Keratinocyte (primary cell): Measurements from ENCODE around the gene CTTNBP2. TPM values are rescaled to one million over a fixed set of nuclear protein-coding genes. Genes with fewer than 3 reads are reported as not detected.

Experiments used
- DNase-seq: peaks from one replicate; pipeline ENCODE4 v3.0.0-alpha.2; 2011; ENCODE audit warnings: low read depth, missing footprints, low spot score
- FAIRE-seq: peaks from 2 replicates; lab custom pipeline; 2011; peaks lifted over from hg19 to GRCh38; lab: Jason Lieb, UNC
- H2AFZ ChIP-seq: 2 replicates; pipeline ENCODE4 v1.6.0; 2012; ENCODE audit warnings: low read length, control low read depth, inconsistent platforms; ENCODE audit not compliant: control insufficient read depth
- H3K27ac ChIP-seq: 2 replicates; pipeline ENCODE4 v1.5.1; 2011; ENCODE audit warnings: low read length; ENCODE audit not compliant: control insufficient read depth, insufficient read depth
- H3K27me3 ChIP-seq: 3 replicates; pipeline ENCODE4 v1.6.0; 2011; ENCODE audit warnings: low read length; ENCODE audit not compliant: control insufficient read depth, insufficient read depth; ENCODE audit errors: extremely low read depth
- H3K36me3 ChIP-seq, 2 experiments: 2 replicates in 1 of 2; 3 replicates in 1 of 2; pipeline ENCODE4 v1.5.1; 2011; ENCODE audit warnings: low read length in 2 of 2, mild to moderate bottlenecking in 1 of 2; ENCODE audit not compliant: control insufficient read depth in 2 of 2, insufficient read depth in 2 of 2; ENCODE audit errors: extremely low read depth in 1 of 2
- H3K4me1 ChIP-seq: 3 replicates; pipeline ENCODE4 v1.5.1; 2011; ENCODE audit warnings: low read length; ENCODE audit not compliant: control insufficient read depth, insufficient read depth; ENCODE audit errors: extremely low read depth
- H3K4me2 ChIP-seq: 3 replicates; pipeline ENCODE4 v1.6.0; 2011; ENCODE audit warnings: low read depth, low read length; ENCODE audit not compliant: control insufficient read depth, insufficient read depth; ENCODE audit errors: extremely low read depth
- H3K4me3 ChIP-seq, 3 experiments: fragments of 200-600 bp in 1 of 3; sonication (generic) in 1 of 3; 2 replicates in 2 of 3; 3 replicates in 1 of 3; pipeline ENCODE4 v1.5.1; 2011 to 2016; ENCODE audit warnings: low read length in 3 of 3, mild to moderate bottlenecking in 3 of 3, control low read depth in 2 of 3, inconsistent platforms in 1 of 3, low read depth in 1 of 3, mixed read lengths in 1 of 3, mixed run types in 1 of 3, moderate library complexity in 1 of 3; ENCODE audit not compliant: control insufficient read depth in 2 of 3, insufficient read depth in 2 of 3; ENCODE audit errors: extremely low read depth in 1 of 3
- H3K79me2 ChIP-seq: 2 replicates; pipeline ENCODE4 v1.6.0; 2012; ENCODE audit warnings: low read length; ENCODE audit not compliant: control insufficient read depth, insufficient read depth
- H3K9ac ChIP-seq: 3 replicates; pipeline ENCODE4 v1.6.0; 2011; ENCODE audit warnings: low read length; ENCODE audit not compliant: control insufficient read depth, insufficient read depth; ENCODE audit errors: extremely low read depth
- H3K9me1 ChIP-seq: 3 replicates; pipeline ENCODE4 v1.6.0; 2011; ENCODE audit warnings: low read length; ENCODE audit not compliant: control insufficient read depth, insufficient read depth; ENCODE audit errors: extremely low read depth
- H3K9me3 ChIP-seq: 2 replicates; pipeline ENCODE4 v1.5.1; 2012; ENCODE audit warnings: low read depth, low read length; ENCODE audit not compliant: control insufficient read depth
- H4K20me1 ChIP-seq: 3 replicates; pipeline ENCODE4 v1.6.0; 2011; ENCODE audit warnings: low read length; ENCODE audit not compliant: control insufficient read depth, insufficient read depth; ENCODE audit errors: extremely low read depth
- EZH2 ChIP-seq: IDR thresholded peaks from one replicate; pipeline ENCODE4 v1.6.1; 2012; ENCODE audit warnings: inconsistent platforms, mild to moderate bottlenecking, low read length, moderate library complexity
- dilution Hi-C: fragments of 300-500 bp; cut with MboI; formaldehyde crosslinking; loops from one replicate; pipeline ENCODE4 v1.7.0; 2020; ENCODE audit warnings: low sequenced_read_pairs; ENCODE audit not compliant: extremely low pct_ligation_motif_present
- polyA plus RNA-seq, 5 experiments: library from polyadenylated mRNA; depleted of rRNA in 3 of 5; stranded (reverse) in 3 of 5; stranded (forward) in 1 of 5; unstranded in 1 of 5; fragments of >200 nt; gene quantifications; 1 replicate in 1 of 5; 2 replicates in 3 of 5; 3 replicates in 1 of 5; pipeline versions ENCODE4 v1.2.1 to v1.2.3, GENCODE V29; 2011 to 2012; ENCODE audit warnings: missing spikeins in 2 of 5, low read depth in 1 of 5, low replicate concordance in 1 of 5
- TF ChIP-seq, protein P1 (sequence below), 3 experiments: IDR thresholded peaks in 1 of 3; conservative IDR thresholded peaks in 1 of 3; optimal IDR thresholded peaks in 1 of 3; 2 replicates in 2 of 3; 3 replicates in 1 of 3; pipeline versions ENCODE3 to v1.5.1; 2011; ENCODE audit warnings: low read length in 3 of 3, mild to moderate bottlenecking in 3 of 3, moderate library complexity in 2 of 3, control low read depth in 1 of 3, inconsistent platforms in 1 of 3; ENCODE audit not compliant: insufficient read depth in 2 of 3; ENCODE audit errors: extremely low read depth in 1 of 3

Gene CTTNBP2
- polyA plus RNA-seq, 1 donor (not counting 4 experiments of a cell fraction or from before 2014, with no cell fraction given), result 0.55 TPM

DNA sequence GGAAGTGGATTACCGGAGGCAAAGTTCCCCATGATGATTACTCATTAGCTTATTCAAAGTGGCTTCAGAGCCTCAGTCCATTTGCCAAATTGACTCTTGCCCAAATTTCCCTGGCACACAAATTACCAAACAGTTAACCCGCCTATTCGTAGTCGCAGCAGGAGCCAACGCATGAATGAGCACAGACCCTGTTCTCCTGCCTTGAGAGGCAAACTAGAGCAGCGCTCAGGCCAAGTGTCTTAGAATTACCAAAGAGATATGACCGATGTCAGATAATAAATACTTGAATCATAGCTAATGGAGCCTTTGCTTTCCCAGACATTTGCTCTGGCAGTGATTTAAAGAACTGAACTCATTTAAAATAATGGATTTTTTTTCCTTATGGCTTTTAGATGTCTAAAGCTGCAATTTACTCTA is 64.9 kb downstream of the CTTNBP2 start:
- H4K20me1 ChIP-seq, result no peaks in the 10 kb centered on the region
- FAIRE-seq (no peak), DNase-seq (no peak)
- no peak overlapping the region for H2AFZ ChIP-seq
- dilution Hi-C loops, result no loop called here
- no peaks in the 10 kb centered on the region for H3K9me1 ChIP-seq
- H3K4me3 ChIP-seq, result no peak overlapping the region
- no peak overlapping the region for H3K9ac ChIP-seq
- H3K4me2 ChIP-seq, result peak overlapping the region; percentile 6
- no peak overlapping the region for H3K27ac ChIP-seq
- no peaks in the 10 kb centered on the region for H3K9me3 ChIP-seq
- no peak for TF ChIP-seq EZH2
- TF ChIP-seq, protein P1, sequence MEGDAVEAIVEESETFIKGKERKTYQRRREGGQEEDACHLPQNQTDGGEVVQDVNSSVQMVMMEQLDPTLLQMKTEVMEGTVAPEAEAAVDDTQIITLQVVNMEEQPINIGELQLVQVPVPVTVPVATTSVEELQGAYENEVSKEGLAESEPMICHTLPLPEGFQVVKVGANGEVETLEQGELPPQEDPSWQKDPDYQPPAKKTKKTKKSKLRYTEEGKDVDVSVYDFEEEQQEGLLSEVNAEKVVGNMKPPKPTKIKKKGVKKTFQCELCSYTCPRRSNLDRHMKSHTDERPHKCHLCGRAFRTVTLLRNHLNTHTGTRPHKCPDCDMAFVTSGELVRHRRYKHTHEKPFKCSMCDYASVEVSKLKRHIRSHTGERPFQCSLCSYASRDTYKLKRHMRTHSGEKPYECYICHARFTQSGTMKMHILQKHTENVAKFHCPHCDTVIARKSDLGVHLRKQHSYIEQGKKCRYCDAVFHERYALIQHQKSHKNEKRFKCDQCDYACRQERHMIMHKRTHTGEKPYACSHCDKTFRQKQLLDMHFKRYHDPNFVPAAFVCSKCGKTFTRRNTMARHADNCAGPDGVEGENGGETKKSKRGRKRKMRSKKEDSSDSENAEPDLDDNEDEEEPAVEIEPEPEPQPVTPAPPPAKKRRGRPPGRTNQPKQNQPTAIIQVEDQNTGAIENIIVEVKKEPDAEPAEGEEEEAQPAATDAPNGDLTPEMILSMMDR (optimal IDR thresholded peaks at IDR 0.05 in 1 of 3, IDR thresholded peaks at IDR 0.05 in 1 of 3, conservative IDR thresholded peaks at IDR 0.05 in 1 of 3; ENCODE audit: extremely low read depth in 1 of 3, insufficient read depth in 2 of 3, low read length in 3 of 3), result no peak
- no peaks in the 10 kb centered on the region for H3K27me3 ChIP-seq
- H3K4me1 ChIP-seq, result peaks cover 4% of the 10 kb centered on the region
- H3K79me2 ChIP-seq, result no peaks in the 10 kb centered on the region
- H3K36me3 ChIP-seq, result no peaks in the 10 kb centered on the region

DNA sequence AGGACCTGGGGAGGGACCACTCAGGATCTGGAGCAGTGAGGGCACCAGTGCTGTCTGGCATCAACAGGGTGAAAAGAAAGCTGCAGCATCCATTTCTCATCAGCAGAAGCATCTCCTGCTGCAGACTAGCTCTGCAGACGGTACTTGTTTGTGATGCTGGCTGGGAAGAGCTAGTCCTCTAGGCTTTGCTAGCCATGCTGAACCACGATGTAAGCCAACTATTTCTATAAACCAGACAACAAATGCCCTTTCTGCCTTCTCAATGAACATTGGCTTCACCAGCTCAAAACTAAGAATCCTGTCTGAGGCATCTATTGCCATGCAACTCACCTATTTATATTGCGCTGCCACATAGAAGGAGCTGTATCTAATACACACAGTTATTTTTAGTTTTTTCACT is 65.6 kb downstream of the CTTNBP2 start:
- H4K20me1 ChIP-seq, result no peaks in the 10 kb centered on the region
- FAIRE-seq (no peak), DNase-seq (no peak)
- H3K4me3 ChIP-seq, result no peak overlapping the region
- no peak overlapping the region for H3K27ac ChIP-seq
- no peaks in the 10 kb centered on the region for H3K9me3 ChIP-seq
- dilution Hi-C loops, result no loop called here
- peaks cover 4% of the 10 kb centered on the region for H3K4me1 ChIP-seq
- H3K27me3 ChIP-seq, result no peaks in the 10 kb centered on the region
- H3K79me2 ChIP-seq, result no peaks in the 10 kb centered on the region
- no peak overlapping the region for H3K9ac ChIP-seq
- H3K9me1 ChIP-seq, result no peaks in the 10 kb centered on the region
- no peaks in the 10 kb centered on the region for H3K36me3 ChIP-seq
- TF ChIP-seq, protein P1 (optimal IDR thresholded peaks at IDR 0.05 in 1 of 3, IDR thresholded peaks at IDR 0.05 in 1 of 3, conservative IDR thresholded peaks at IDR 0.05 in 1 of 3; ENCODE audit: extremely low read depth in 1 of 3, insufficient read depth in 2 of 3, low read length in 3 of 3), result no peak
- no peak for TF ChIP-seq EZH2
- H3K4me2 ChIP-seq, result no peak overlapping the region
- no peak overlapping the region for H2AFZ ChIP-seq
